Liver (tissue), 5 donors: ENCODE results near the gene SURF6. TPM values are rescaled to one million over a fixed set of nuclear protein-coding genes. Genes with fewer than 3 reads are reported as not detected.

Experiments
- polyA plus RNA-seq, 2 donors: library from polyadenylated mRNA; stranded (reverse) in 1 of 2; unstranded in 1 of 2; fragments of 200-250 nt in 1 of 2; fragments of >200 nt in 1 of 2; fragmentation: Nextera tagmentation in 1 of 2; extraction: Ambion mirVana in 1 of 2; gene quantifications; one replicate each; pipeline versions ENCODE4 v1.2.1 to v1.2.3, GENCODE V29; 2013 to 2015
- small RNA-seq: library from RNA; depleted of rRNA; stranded (forward); fragments of <200 nt; gene quantifications from one replicate; pipeline ENCODE3, GENCODE V24; 2014
- total RNA-seq, 2 donors: library from RNA; depleted of rRNA; stranded (reverse); fragments of >200 nt; gene quantifications; one replicate each; pipeline ENCODE4 v1.2.3, GENCODE V29; 2014
- donor health status: healthy.
- donor health status: healthy.
- donor health status: healthy.

Gene SURF6
- total and polyA plus RNA-seq, 4 donors: 4.1 to 12.9 (median 7.2) TPM

Small RNAs within 50 kb of the gene (small RNA-seq; reads per million reads assigned to genes)
- gene RF00019 (not detected), gene SNORD24 (not detected), gene SNORD36A (not detected), gene SNORD36B (not detected), gene SNORD36C (not detected)

Other genes with a start within 250 kb of the SURF6 start
- 10 to 100 TPM in 1 of 2 donors, 1 to 10 TPM in 1; 9.5 to 19.0 TPM for gene RALGDS, start 214.9 kb downstream of the SURF6 start, total RNA-seq
- 1 to 10 TPM; 1.3 to 5.0 TPM for gene RALGDS, start 214.9 kb downstream of the SURF6 start, polyA plus RNA-seq
- 10 to 100 TPM in 1 of 2 donors, 1 to 10 TPM in 1; 3.4 to 25.7 TPM for gene GBGT1, start 172.3 kb downstream of the SURF6 start, total RNA-seq
- gene GBGT1, start 172.3 kb downstream of the SURF6 start, polyA plus RNA-seq: 1 to 10 TPM in 1 of 2 donors, under 1 TPM in 1; 0.33 to 1.2 TPM
- gene OBP2B, start 126.9 kb downstream of the SURF6 start, total RNA-seq: not detected
- gene OBP2B, start 126.9 kb downstream of the SURF6 start, polyA plus RNA-seq: not detected
- gene ABO, start 61.0 kb downstream of the SURF6 start, total RNA-seq: under 1 TPM; 0.08 to 0.75 TPM
- under 1 TPM in 1 of 2 donors, not detected in 1; 0.10 TPM for gene ABO, start 61.0 kb downstream of the SURF6 start, polyA plus RNA-seq
- 10 to 100 TPM in 1 of 2 donors, 1 to 10 TPM in 1; 9.5 to 10.3 TPM for gene MED22, start 11.9 kb upstream of the SURF6 start, total RNA-seq
- gene MED22, start 11.9 kb upstream of the SURF6 start, polyA plus RNA-seq: 10 to 100 TPM in 1 of 2 donors, 1 to 10 TPM in 1; 3.1 to 10.3 TPM
- 100 to 1,000 TPM; 571 to 930 TPM for gene RPL7A, start 12.0 kb upstream of the SURF6 start, total RNA-seq
- gene RPL7A, start 12.0 kb upstream of the SURF6 start, polyA plus RNA-seq: 100 to 1,000 TPM; 215 to 837 TPM
- gene SURF1, start 20.3 kb upstream of the SURF6 start, total RNA-seq: 10 to 100 TPM; 20.7 to 42.8 TPM
- 100 to 1,000 TPM in 1 of 2 donors, 10 to 100 TPM in 1; 58.3 to 106 TPM for gene SURF1, start 20.3 kb upstream of the SURF6 start, polyA plus RNA-seq
- gene SURF2, start 20.4 kb upstream of the SURF6 start, total RNA-seq: 10 to 100 TPM in 1 of 2 donors, 1 to 10 TPM in 1; 6.0 to 13.5 TPM
- 10 to 100 TPM; 13.9 to 15.8 TPM for gene SURF2, start 20.4 kb upstream of the SURF6 start, polyA plus RNA-seq
- 100 to 1,000 TPM; 196 to 386 TPM for gene SURF4, start 39.9 kb upstream of the SURF6 start, total RNA-seq
- 100 to 1,000 TPM; 142 to 238 TPM for gene SURF4, start 39.9 kb upstream of the SURF6 start, polyA plus RNA-seq
- gene STKLD1, start 40.2 kb upstream of the SURF6 start, total RNA-seq: under 1 TPM; 0.25 to 0.37 TPM
- gene STKLD1, start 40.2 kb upstream of the SURF6 start, polyA plus RNA-seq: under 1 TPM; 0.28 to 0.85 TPM
- gene REXO4, start 81.8 kb upstream of the SURF6 start, total RNA-seq: 1 to 10 TPM; 8.7 to 9.5 TPM
- 10 to 100 TPM in 1 of 2 donors, 1 to 10 TPM in 1; 7.4 to 12.1 TPM for gene REXO4, start 81.8 kb upstream of the SURF6 start, polyA plus RNA-seq
- 10 to 100 TPM in 1 of 2 donors, 1 to 10 TPM in 1; 6.5 to 11.5 TPM for gene ADAMTS13, start 86.2 kb upstream of the SURF6 start, total RNA-seq
- 10 to 100 TPM in 1 of 2 donors, 1 to 10 TPM in 1; 9.2 to 13.3 TPM for gene ADAMTS13, start 86.2 kb upstream of the SURF6 start, polyA plus RNA-seq
- gene CACFD1, start 123.8 kb upstream of the SURF6 start, total RNA-seq: 10 to 100 TPM; 10.1 to 26.8 TPM
- gene CACFD1, start 123.8 kb upstream of the SURF6 start, polyA plus RNA-seq: 10 to 100 TPM; 26.0 to 34.5 TPM
- 1 to 10 TPM; 2.7 to 3.9 TPM for gene SLC2A6, start 142.9 kb upstream of the SURF6 start, total RNA-seq
- 1 to 10 TPM; 1.7 to 1.9 TPM for gene SLC2A6, start 142.9 kb upstream of the SURF6 start, polyA plus RNA-seq
- gene MYMK, start 188.8 kb upstream of the SURF6 start, total RNA-seq: not detected
- gene MYMK, start 188.8 kb upstream of the SURF6 start, polyA plus RNA-seq: not detected
- 10 to 100 TPM in 1 of 2 donors, 1 to 10 TPM in 1; 1.8 to 18.2 TPM for gene ADAMTSL2, start 198.5 kb upstream of the SURF6 start, total RNA-seq
- gene ADAMTSL2, start 198.5 kb upstream of the SURF6 start, polyA plus RNA-seq: 10 to 100 TPM in 1 of 2 donors, 1 to 10 TPM in 1; 3.8 to 11.6 TPM